H1 (cell line): ENCODE data around the gene RUNX1. TPM values are rescaled to one million over a fixed set of nuclear protein-coding genes. Genes with fewer than 3 reads are reported as not detected.

Experiments used
- CTCF ChIA-PET: fragments of 300-600 bp; sonication (Branson Sonifier 250); formaldehyde crosslinking; loops from one replicate; lab custom pipeline; 2021; ENCODE audit not compliant: partially characterized antibody; lab: Charles Lee
- POLR2A ChIA-PET: fragments of 300-600 bp; sonication (Branson Sonifier 250); formaldehyde crosslinking; loops from one replicate; lab custom pipeline; 2021; ENCODE audit warnings: inconsistent platforms; ENCODE audit not compliant: partially characterized antibody; lab: Charles Lee
- DNase-seq, 2 experiments: peaks; one replicate each; pipeline versions ENCODE4 v3.0.0 to v3.0.0-alpha.2; 2010 to 2022; ENCODE audit warnings: low spot score in 2 of 2, low read depth in 1 of 2, mixed read lengths in 1 of 2
- FAIRE-seq: peaks from 2 replicates; lab custom pipeline; 2011; peaks lifted over from hg19 to GRCh38; lab: Jason Lieb, UNC
- H2AFZ ChIP-seq: 2 replicates; pipeline ENCODE4 v1.8.1; 2012; ENCODE audit warnings: low read length, inconsistent platforms
- H2AK5ac ChIP-seq: 2 replicates; pipeline ENCODE4 v1.6.1; 2013; ENCODE audit warnings: low read depth, low read length
- H2BK120ac ChIP-seq: replicated peaks from 2 replicates; pipeline ENCODE3; 2013; ENCODE audit warnings: low read depth, low read length, inconsistent platforms
- H2BK12ac ChIP-seq: 2 replicates; pipeline ENCODE4 v1.6.1; 2013; ENCODE audit warnings: low read depth, low read length
- H2BK15ac ChIP-seq: 2 replicates; pipeline ENCODE4 v1.6.1; 2013; ENCODE audit warnings: low read length
- H2BK20ac ChIP-seq: 2 replicates; pipeline ENCODE4 v1.6.1; 2013; ENCODE audit warnings: low read length
- H2BK5ac ChIP-seq: 2 replicates; pipeline ENCODE4 v1.6.1; 2013; ENCODE audit warnings: low read depth, low read length
- H3K14ac ChIP-seq: 2 replicates; pipeline ENCODE4 v1.6.1; 2013; ENCODE audit warnings: inconsistent platforms; ENCODE audit not compliant: insufficient read length
- H3K18ac ChIP-seq: 2 replicates; pipeline ENCODE4 v1.6.1; 2013; ENCODE audit warnings: low read length; ENCODE audit errors: extremely low read depth
- H3K23ac ChIP-seq: 2 replicates; pipeline ENCODE4 v1.6.1; 2013; ENCODE audit warnings: inconsistent platforms; ENCODE audit not compliant: insufficient read length
- H3K23me2 ChIP-seq: 2 replicates; pipeline ENCODE4 v1.6.1; 2013; ENCODE audit warnings: low read depth, low read length
- H3K27ac ChIP-seq: 2 replicates; pipeline ENCODE4 v1.6.1; 2011; ENCODE audit warnings: low read depth, low read length, inconsistent platforms
- H3K27me3 ChIP-seq, 4 experiments: replicated peaks in 1 of 4; 1 replicate in 1 of 4; 2 replicates in 3 of 4; pipeline versions ENCODE4 v1.6.1 to v1.8.1; 2011 to 2013; ENCODE audit warnings: low read length in 3 of 4, mild to moderate bottlenecking in 3 of 4, inconsistent platforms in 2 of 4, mixed read lengths in 2 of 4, moderate library complexity in 1 of 4; ENCODE audit not compliant: control insufficient read depth in 3 of 4, insufficient read depth in 3 of 4; ENCODE audit errors: extremely low read depth in 1 of 4
- H3K36me3 ChIP-seq, 4 experiments: 2 replicates each; pipeline versions ENCODE4 v1.6.1 to v1.8.1; 2011 to 2013; ENCODE audit warnings: mild to moderate bottlenecking in 4 of 4, low read length in 3 of 4, moderate library complexity in 2 of 4, control low read depth in 1 of 4, inconsistent platforms in 1 of 4; ENCODE audit not compliant: insufficient read depth in 4 of 4, control insufficient read depth in 2 of 4
- H3K4ac ChIP-seq: replicated peaks from 2 replicates; pipeline ENCODE3; 2013; ENCODE audit warnings: low read length, low read depth, mixed read lengths, inconsistent platforms; ENCODE audit not compliant: insufficient read length
- H3K4me1 ChIP-seq, 4 experiments: replicated peaks in 1 of 4; 1 replicate in 1 of 4; 2 replicates in 3 of 4; pipeline versions ENCODE4 v1.6.1 to v1.8.1; 2011 to 2013; ENCODE audit warnings: low read length in 3 of 4, inconsistent platforms in 2 of 4, mixed read lengths in 1 of 4; ENCODE audit not compliant: insufficient read depth in 4 of 4, control insufficient read depth in 3 of 4
- H3K4me2 ChIP-seq, 2 experiments: 2 replicates each; pipeline versions ENCODE4 v1.6.1 to v1.8.1; 2011 to 2013; ENCODE audit warnings: low read depth in 2 of 2, low read length in 2 of 2, control low read depth in 1 of 2, inconsistent platforms in 1 of 2, mild to moderate bottlenecking in 1 of 2; ENCODE audit not compliant: insufficient read depth in 1 of 2
- H3K4me3 ChIP-seq, 4 experiments: fragments of 200-600, 300-600 bp in 1 of 4; sonication (generic), shearing (Covaris generic), sonication (Bioruptor Twin) in 1 of 4; 2 replicates each; pipeline versions ENCODE4 v1.5.1 to v1.8.1; 2011 to 2016; ENCODE audit warnings: low read length in 4 of 4, low read depth in 3 of 4, control low read depth in 2 of 4, inconsistent platforms in 2 of 4, mild to moderate bottlenecking in 2 of 4, mixed read lengths in 1 of 4, moderate library complexity in 1 of 4; ENCODE audit not compliant: insufficient read depth in 2 of 4; ENCODE audit errors: extremely low read depth in 1 of 4
- H3K56ac ChIP-seq: replicated peaks from 2 replicates; pipeline ENCODE3; 2013; ENCODE audit warnings: low read depth, mild to moderate bottlenecking, mixed read lengths, low read length, inconsistent platforms; ENCODE audit not compliant: insufficient read length
- H3K79me1 ChIP-seq: 2 replicates; pipeline ENCODE4 v1.6.1; 2013; ENCODE audit warnings: low read depth, low read length, control low read depth
- H3K79me2 ChIP-seq, 2 experiments: 2 replicates each; pipeline versions ENCODE4 v1.6.1 to v1.8.1; 2012 to 2013; ENCODE audit warnings: low read length in 2 of 2, mild to moderate bottlenecking in 2 of 2, inconsistent platforms in 1 of 2; ENCODE audit not compliant: insufficient read depth in 2 of 2, control insufficient read depth in 1 of 2
- H3K9ac ChIP-seq, 4 experiments: replicated peaks in 1 of 4; 1 replicate in 1 of 4; 2 replicates in 3 of 4; pipeline versions ENCODE4 v1.6.1 to v1.8.1; 2011 to 2013; ENCODE audit warnings: low read depth in 3 of 4, low read length in 3 of 4, control low read depth in 2 of 4, mild to moderate bottlenecking in 2 of 4, moderate library complexity in 2 of 4, inconsistent platforms in 1 of 4; ENCODE audit errors: extremely low read depth in 1 of 4
- H3K9me3 ChIP-seq, 2 experiments: 2 replicates each; pipeline versions ENCODE4 v1.6.1 to v1.8.1; 2012 to 2013; ENCODE audit warnings: mild to moderate bottlenecking in 2 of 2, moderate library complexity in 2 of 2, control low read depth in 1 of 2, inconsistent platforms in 1 of 2, low read depth in 1 of 2, low read length in 1 of 2, mixed read lengths in 1 of 2; ENCODE audit not compliant: insufficient read depth in 2 of 2
- H4K20me1 ChIP-seq, 2 experiments: replicated peaks in 1 of 2; 2 replicates each; pipeline versions ENCODE3 to v1.8.1; 2011 to 2013; ENCODE audit warnings: inconsistent platforms in 2 of 2, low read length in 2 of 2, mild to moderate bottlenecking in 1 of 2; ENCODE audit not compliant: insufficient read depth in 2 of 2, control insufficient read depth in 1 of 2
- H4K5ac ChIP-seq: 2 replicates; pipeline ENCODE4 v1.6.1; 2013; ENCODE audit warnings: low read length, low read depth, mixed read lengths, inconsistent platforms; ENCODE audit not compliant: insufficient read length
- H4K8ac ChIP-seq: 2 replicates; pipeline ENCODE4 v1.8.0; 2013; ENCODE audit warnings: mild to moderate bottlenecking, moderate library complexity, low read length, inconsistent platforms; ENCODE audit not compliant: insufficient read depth; ENCODE audit errors: extremely low read depth
- H4K91ac ChIP-seq: replicated peaks from 2 replicates; pipeline ENCODE3; 2013; ENCODE audit warnings: low read length, mixed read lengths, inconsistent platforms; ENCODE audit not compliant: insufficient read length
- BACH1 ChIP-seq: IDR thresholded peaks from 2 replicates; pipeline ENCODE4 v1.6.1; 2012; ENCODE audit warnings: low read length, improper control_type of control experiment
- FOSL1 ChIP-seq: IDR thresholded peaks from 2 replicates; pipeline ENCODE4 v1.6.1; 2011; ENCODE audit warnings: mild to moderate bottlenecking, low read depth, low read length, moderate library complexity; ENCODE audit not compliant: insufficient read depth
- HDAC2 ChIP-seq, 2 experiments: fragments of 300-600 bp in 1 of 2; sonication (generic) in 1 of 2; IDR thresholded peaks; 2 replicates each; pipeline ENCODE4 v1.6.1; 2011 to 2012; ENCODE audit warnings: low read depth in 2 of 2, low read length in 2 of 2, mild to moderate bottlenecking in 2 of 2, moderate library complexity in 2 of 2, borderline replicate concordance in 1 of 2, inconsistent platforms in 1 of 2
- KDM1A ChIP-seq: fragments of 200-600, 300-600 bp; sonication (generic); IDR thresholded peaks from 2 replicates; pipeline ENCODE4 v1.7.1; 2016; ENCODE audit warnings: mild to moderate bottlenecking, low read length, borderline replicate concordance
- RAD21 ChIP-seq, 2 experiments: IDR thresholded peaks in 1 of 2; conservative IDR thresholded peaks in 1 of 2; 2 replicates each; pipeline ENCODE4 v1.6.1; 2011; ENCODE audit warnings: low read depth in 2 of 2, low read length in 2 of 2, improper control_type of control experiment in 1 of 2, inconsistent platforms in 1 of 2, mild to moderate bottlenecking in 1 of 2, moderate library complexity in 1 of 2
- RBBP5 ChIP-seq: IDR thresholded peaks from 2 replicates; pipeline ENCODE4 v1.7.1; 2012; ENCODE audit warnings: low read depth, mild to moderate bottlenecking, inconsistent platforms, low read length, moderate library complexity, borderline replicate concordance
- RNF2 ChIP-seq: fragments of 200-900, 300-1000 bp; sonication (generic); IDR thresholded peaks from 2 replicates; pipeline ENCODE4 v1.7.1; 2016; ENCODE audit warnings: borderline replicate concordance, low read depth, mild to moderate bottlenecking, antibody characterized with exemption, low read length; ENCODE audit not compliant: poor library complexity, severe bottlenecking; ENCODE audit errors: missing control alignments
- WGBS, 2 experiments: shearing (Covaris generic) in 1 of 2; methylation state at CpG; one replicate each; pipeline versions ENCODE4 v1.1.6 to v1.1.7; 2013 to 2015; ENCODE audit warnings: low lambda C conversion rate in 2 of 2, mixed read lengths in 2 of 2, inconsistent platforms in 1 of 2, low coverage in 1 of 2, missing lambda C conversion rate in 1 of 2; ENCODE audit not compliant: insufficient replicate concordance in 2 of 2, insufficient coverage in 1 of 2, insufficient read length in 1 of 2; ENCODE audit errors: extremely low coverage in 1 of 2, missing lambda C conversion rate in 1 of 2; 5-methylcytosine and 5-hydroxymethylcytosine counted together
- polyA plus RNA-seq, 7 experiments: library from polyadenylated mRNA; depleted of rRNA in 3 of 7; stranded (reverse) in 5 of 7; unstranded in 2 of 7; fragments of >200 nt in 5 of 7; fragments of 200-250 nt in 2 of 7; gene quantifications; 1 replicate in 5 of 7; 2 replicates in 1 of 7; 4 replicates in 1 of 7; pipeline versions ENCODE4 v1.2.1 to v1.2.3, GENCODE V29; 2011 to 2013; ENCODE audit warnings: missing spikeins in 2 of 7, mixed read lengths in 2 of 7
- total RNA-seq: library from RNA; stranded (reverse); fragmentation: NEBNext Ultra II Directional; extraction: Animal tissue kit (Norgen Biotek cat#: 25700); gene quantifications from 2 replicates; pipeline ENCODE4 v1.2.1, GENCODE V29; 2021
- TF ChIP-seq, protein P1 (sequence below), 3 experiments: IDR thresholded peaks; 1 replicate in 2 of 3; 2 replicates in 1 of 3; pipeline versions ENCODE4 v1.5.1 to v1.6.1; 2011; ENCODE audit warnings: low read length in 3 of 3, mild to moderate bottlenecking in 3 of 3, inconsistent platforms in 2 of 3, low read depth in 1 of 3, moderate library complexity in 1 of 3; ENCODE audit not compliant: insufficient read depth in 1 of 3; ENCODE audit errors: control extremely low read depth in 1 of 3
- TF ChIP-seq, protein P2 (sequence below): IDR thresholded peaks from 2 replicates; pipeline ENCODE4 v1.6.1; 2012; ENCODE audit warnings: inconsistent platforms

RUNX1 gene
- total and polyA plus RNA-seq, 2 of the 8 experiments (the other 6 are each of a cell fraction or from before 2014, with no cell fraction given), result 0.20 to 0.60 TPM

DNA sequence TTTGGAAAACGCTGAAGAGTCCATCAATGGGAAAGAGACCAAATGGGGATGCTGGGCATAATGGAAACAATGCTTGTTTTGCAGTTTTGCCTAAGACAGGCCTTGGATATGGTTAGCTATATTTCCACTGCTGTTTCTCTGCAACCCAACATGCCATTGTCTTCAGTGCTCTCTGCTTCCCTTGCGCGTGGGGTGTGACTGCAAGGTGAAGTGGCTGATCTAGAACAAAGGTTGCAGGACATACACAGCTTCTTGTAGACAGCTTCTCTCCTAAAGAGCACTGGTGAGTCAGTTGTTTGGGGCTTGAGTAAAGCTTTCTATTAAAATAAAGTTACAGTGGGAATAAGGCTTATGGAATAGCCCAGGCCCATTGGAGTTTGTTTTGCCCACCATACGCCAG lies 33.0 kb downstream of the RUNX1 start:
- Histone ChIP-seq H4K5ac (no peak overlapping the region), H3K79me1 (no peaks in the 10 kb centered on the region), H4K91ac (no peak overlapping the region), H2BK20ac (no peak overlapping the region), H2AFZ (no peak overlapping the region), H3K4ac (no peak overlapping the region), H3K4me2 (no peak overlapping the region), H3K14ac (no peak overlapping the region), H3K79me2 (no peaks in the 10 kb centered on the region), H3K18ac (no peak overlapping the region), H3K36me3 (no peaks in the 10 kb centered on the region), H2BK5ac (no peak overlapping the region), H2BK120ac (no peak overlapping the region), H4K8ac (no peak overlapping the region), H2AK5ac (no peak overlapping the region), H2BK12ac (no peak overlapping the region), H3K23me2 (no peaks in the 10 kb centered on the region), H3K27ac (no peak overlapping the region), H3K4me1 (no peaks in the 10 kb centered on the region), H3K9ac (no peak overlapping the region), H3K27me3 (no peaks in the 10 kb centered on the region), H3K9me3 (no peaks in the 10 kb centered on the region), H3K4me3 (no peak overlapping the region), H2BK15ac (no peak overlapping the region), H3K23ac (no peak overlapping the region), H3K56ac (no peak overlapping the region), H4K20me1 (no peaks in the 10 kb centered on the region)
- WGBS, 2 experiments, result 91% methylated on average over 4 of the region's 4 CpGs; no CpG with 5 or more reads in 1 of the 2 experiments
- ChIA-PET CTCF (interaction anchor here (0.7 to 1.3 kb wide), 3 partner anchors 10 to 824 kb away, joined by 3 to 5 read pairs (median 4); no protein-coding TSS in a partner anchor), POLR2A (no interaction called here)
- FAIRE-seq, result no peak
- no peak for DNase-seq
- TF ChIP-seq FOSL1 (no peak), KDM1A (no peak), HDAC2 (IDR thresholded peaks at IDR 0.05; ENCODE audit: borderline replicate concordance in 1 of 2, low read depth in 2 of 2, low read length in 2 of 2) (no peak), BACH1 (no peak), RNF2 (no peak), RAD21 (IDR thresholded peaks at IDR 0.05 in 1 of 2, conservative IDR thresholded peaks at IDR 0.05 in 1 of 2; ENCODE audit: low read depth in 2 of 2, low read length in 2 of 2) (no peak), RBBP5 (no peak)
- TF ChIP-seq, protein P1, sequence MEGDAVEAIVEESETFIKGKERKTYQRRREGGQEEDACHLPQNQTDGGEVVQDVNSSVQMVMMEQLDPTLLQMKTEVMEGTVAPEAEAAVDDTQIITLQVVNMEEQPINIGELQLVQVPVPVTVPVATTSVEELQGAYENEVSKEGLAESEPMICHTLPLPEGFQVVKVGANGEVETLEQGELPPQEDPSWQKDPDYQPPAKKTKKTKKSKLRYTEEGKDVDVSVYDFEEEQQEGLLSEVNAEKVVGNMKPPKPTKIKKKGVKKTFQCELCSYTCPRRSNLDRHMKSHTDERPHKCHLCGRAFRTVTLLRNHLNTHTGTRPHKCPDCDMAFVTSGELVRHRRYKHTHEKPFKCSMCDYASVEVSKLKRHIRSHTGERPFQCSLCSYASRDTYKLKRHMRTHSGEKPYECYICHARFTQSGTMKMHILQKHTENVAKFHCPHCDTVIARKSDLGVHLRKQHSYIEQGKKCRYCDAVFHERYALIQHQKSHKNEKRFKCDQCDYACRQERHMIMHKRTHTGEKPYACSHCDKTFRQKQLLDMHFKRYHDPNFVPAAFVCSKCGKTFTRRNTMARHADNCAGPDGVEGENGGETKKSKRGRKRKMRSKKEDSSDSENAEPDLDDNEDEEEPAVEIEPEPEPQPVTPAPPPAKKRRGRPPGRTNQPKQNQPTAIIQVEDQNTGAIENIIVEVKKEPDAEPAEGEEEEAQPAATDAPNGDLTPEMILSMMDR (IDR thresholded peaks at IDR 0.05; ENCODE audit: control extremely low read depth in 1 of 3, insufficient read depth in 1 of 3, low read depth in 1 of 3, low read length in 3 of 3), result no peak
- TF ChIP-seq, protein P2, sequence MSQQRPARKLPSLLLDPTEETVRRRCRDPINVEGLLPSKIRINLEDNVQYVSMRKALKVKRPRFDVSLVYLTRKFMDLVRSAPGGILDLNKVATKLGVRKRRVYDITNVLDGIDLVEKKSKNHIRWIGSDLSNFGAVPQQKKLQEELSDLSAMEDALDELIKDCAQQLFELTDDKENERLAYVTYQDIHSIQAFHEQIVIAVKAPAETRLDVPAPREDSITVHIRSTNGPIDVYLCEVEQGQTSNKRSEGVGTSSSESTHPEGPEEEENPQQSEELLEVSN, result no peak
